SW 1271 (cell line): ENCODE data around the gene CHML.

Experiments
- DNase-seq, 2 experiments: peaks; one replicate each; lab custom pipeline; 2025; lab: John Stamatoyannopoulos, UW

The CHML gene

GRCh38 chr1:241646201-241646600 is 6.0 kb upstream of the CHML start:
- no peak for DNase-seq

DNA sequence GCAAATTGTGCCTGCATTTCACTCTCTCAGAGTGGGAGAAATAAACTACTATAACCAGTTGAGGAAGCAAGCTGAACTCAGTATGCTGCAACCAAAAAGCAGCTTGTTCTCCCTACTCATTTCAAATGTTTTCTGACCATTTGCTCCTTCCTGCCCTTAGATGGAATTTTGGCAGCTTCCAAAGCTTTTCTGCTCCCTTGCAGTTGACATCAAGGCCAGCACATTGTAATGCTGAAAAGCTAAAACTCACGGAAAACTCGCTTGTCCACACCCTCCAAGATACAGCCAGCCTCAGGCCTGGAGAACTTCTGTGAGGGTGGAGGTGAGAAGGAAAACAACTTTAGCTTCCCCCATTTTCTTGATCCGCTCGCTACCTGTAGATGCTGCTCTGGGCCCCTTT is 5.0 kb upstream of the CHML start:
- no peak for DNase-seq

GRCh38 chr1:241644259-241644658 is 4.1 kb upstream of the CHML start:
- no peak for DNase-seq

- DNase-seq = no peak
These were observed 2.4 kb upstream of the CHML start for GRCh38 chr1:241642593-241642944.

DNA sequence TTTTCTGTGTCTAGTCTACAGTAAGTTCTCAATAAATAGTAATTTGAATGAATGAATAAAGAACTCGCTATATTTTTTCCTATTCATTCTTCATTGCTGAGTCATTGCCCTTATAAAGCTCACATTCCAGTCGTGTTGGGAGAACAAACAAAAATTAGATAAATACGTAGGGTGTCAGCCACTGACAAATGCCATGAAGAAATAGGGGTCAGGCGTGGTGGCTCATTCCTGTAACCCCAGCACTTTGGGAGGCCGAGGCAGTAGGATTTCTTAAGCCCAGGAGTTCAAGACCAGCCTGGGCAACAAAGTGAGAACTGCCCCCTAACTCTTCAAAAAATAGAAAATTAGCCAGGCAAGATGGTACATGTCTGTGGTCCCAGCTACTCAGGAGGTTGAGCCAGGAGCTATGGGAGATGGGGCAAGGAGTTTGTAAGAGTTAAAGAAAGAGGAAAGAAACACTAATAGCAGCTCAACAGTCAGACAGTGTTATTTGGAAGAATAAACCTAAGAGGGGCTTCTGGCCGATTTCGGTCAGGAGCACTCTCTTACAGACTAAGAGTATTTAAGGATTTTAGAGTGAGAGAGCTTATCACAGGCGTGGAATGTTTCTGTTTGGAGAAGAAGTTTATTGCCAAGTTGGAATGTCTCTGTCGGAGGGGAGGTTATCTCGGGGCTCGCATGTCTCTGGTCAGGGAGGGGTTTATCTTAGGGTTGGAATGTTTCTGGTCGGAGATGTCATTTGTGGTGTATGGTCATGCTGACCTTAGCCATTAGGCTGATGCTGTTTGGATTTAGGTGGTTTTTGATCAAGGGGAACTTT is 1.8 kb upstream of the CHML start:
- DNase-seq = no peak

DNA sequence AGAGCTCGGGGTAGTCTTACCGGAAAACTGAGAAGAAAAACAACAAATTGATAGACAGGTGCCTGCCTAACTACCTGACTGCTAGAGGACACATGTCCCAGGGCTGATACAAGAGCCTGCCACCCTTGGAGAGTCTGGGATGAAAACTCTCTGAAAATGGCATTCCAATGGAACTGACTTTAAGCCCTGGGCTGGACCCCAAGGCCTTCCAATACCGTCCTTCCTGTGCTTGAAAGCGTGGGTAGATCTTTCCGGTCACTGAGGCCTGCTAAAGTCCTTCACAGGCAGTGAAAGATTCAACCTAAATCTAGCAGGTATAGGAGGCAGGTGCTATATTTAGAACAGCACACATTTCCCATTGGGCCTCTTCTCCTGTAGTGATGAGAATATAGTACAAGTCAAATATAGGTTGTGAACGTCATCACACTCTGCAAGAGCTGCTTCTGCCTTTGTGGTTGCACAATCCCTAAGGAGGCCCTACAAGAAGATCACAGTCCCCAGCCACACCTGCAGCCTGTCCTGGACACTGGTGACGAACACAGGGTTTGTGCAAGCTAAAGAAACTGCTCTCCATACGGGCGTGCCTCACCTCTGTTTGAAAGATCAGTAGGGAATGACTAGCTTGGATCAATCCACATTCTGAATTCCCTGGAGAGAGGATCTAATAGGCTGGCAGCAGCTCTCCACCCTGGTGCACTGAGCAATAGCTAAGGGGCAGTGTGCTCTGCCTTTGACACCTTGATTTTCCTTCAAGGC is 876 bp upstream of the CHML start:
- DNase-seq = no peak

- peak in 1 of 2 experiments; percentile 44 for DNase-seq
These were observed 483 bp downstream of the CHML start for GRCh38 chr1:241639623-241640148.

DNA sequence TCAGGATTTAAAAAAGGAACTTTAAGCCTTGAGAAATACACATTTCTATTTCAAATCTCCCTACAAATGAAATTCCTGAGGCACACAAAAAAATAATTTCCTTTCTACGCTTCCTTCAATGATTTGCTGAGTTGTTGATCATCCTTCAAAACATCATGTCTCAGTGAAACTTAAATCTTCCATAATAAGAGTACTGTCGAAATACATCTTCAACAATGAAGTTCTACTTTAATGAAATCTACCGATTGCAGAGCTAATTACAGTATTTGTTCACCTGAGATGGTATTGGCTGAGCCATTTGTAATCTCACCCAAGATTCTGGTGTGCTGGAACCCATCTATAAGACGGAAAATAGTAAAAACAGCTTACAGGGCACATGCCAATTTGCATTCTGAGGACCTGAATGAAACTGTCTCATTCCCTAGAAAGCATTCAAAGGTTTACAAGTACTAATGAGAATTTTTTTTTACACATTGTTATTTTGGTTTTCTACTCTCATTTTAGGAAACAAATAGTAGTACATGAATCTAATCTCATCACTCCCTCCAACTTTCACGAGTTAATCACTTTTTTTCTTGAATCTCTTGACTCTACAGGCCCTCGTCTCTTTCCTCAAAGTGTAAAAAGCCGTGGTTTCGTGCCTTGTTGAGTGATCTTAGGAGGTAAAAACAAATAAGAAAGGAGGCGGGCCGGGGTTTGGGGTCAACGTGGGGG is 1.1 kb downstream of the CHML start:
- DNase-seq = no peak

- DNase-seq = no peak
These were observed 2.0 kb downstream of the CHML start for GRCh38 chr1:241638099-241638682.

DNA sequence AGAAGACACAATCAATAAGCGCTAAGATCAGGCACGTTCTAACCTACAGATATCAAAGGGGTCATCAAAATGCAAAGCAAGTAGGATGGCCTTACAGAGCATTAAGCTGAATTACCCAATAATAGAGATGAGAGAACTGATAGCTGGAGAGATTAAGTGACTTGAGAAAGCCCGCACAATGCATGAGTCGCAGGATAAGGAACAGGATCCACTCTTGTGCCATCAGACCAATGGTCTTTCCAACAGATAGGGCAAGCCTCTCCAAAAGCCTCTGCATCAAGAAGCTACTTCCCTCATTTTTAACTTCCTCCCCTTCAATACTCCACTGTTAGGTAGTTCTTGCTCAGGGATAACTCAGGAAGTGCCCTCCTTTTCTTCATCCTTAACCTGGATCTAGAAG is 2.6 kb downstream of the CHML start:
- DNase-seq = no peak

DNA sequence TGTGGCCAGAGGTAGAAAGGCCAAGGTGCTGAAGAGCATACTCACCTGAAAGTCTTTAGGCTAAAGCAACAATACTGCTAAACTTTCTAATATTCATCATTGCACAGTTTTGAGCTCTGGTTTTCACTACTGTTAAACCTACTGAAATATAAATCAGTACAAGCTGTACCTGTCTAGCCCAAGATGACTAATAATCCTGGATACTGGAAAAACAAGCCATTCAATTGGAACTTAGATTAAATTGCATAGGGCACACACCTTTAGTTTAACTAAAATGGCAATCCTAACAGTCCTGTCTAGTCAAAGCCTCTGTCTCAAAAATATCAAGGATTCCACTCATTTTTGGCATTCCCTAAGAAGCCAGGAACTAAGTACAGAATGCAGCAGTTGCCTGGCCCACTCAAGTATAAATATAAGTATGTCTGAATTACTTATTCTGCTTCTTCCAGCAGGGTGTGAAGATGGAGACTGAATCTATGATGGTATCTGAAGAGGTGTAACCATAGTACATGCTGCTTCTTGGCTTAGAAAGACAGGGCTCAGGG is 3.1 kb downstream of the CHML start:
- DNase-seq = no peak

DNA sequence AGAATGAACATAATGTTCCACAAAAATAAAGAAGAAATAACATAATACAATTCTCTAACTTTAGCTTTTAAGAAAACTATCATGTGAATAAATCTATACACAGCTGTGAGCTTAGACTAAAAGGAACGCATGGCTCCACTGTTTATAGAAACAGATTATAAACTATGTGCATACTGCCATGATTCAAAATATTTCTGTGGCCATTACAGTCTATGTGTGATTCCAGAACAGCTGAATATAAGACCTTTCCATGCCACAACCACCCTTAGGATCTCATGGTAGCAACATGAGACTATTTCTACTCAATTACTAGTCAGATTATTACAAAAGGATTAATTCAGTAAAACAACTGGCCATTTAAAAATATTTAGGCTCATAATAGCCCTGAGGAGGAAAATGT is 3.9 kb downstream of the CHML start:
- no peak for DNase-seq

DNA sequence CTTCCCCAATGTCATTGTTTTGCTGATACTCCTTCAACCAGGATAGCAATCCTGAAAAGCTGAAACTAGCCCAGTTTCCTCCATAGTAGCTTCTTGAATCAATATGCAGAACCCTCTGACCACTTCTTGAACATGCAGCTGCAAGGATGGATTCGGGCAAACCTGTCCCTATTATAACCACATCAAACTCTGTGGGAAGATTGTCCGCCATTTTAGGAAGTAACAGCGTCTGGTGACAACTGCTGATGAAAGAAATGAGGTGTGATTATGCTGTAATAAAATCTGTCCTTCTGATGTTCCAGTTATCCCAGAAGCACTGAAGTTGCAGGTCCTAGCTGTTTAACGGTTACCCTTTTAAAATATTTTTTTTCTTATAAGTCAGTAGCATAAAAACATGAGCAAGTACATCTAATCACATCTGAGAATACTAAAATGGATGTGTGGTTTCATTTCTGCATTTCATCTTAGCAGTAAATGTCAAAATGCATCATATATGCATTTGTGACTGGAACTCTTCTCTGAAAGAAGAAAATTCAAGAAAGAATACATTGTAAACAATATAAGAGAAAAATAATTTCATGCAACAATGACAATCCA is 4.5 kb downstream of the CHML start:
- no peak for DNase-seq

DNA sequence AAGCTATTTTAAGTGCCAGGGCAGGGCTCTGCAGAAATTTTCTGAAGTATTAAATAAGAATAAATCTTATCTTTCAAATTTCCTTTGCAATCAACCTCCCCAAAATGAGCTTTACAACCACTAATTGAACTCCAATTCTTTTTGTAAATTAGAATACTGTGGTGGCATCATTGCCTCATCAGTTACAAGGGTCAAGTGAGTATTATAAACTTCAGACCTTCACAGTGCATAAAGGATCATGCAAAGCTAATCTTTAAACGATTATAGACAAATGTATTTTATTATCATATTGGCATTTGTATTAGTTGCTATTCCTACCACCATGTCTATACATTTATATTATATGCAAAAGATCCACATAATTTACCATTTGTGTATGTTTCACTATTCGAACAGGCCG is 7.2 kb downstream of the CHML start:
- no peak for DNase-seq

DNA sequence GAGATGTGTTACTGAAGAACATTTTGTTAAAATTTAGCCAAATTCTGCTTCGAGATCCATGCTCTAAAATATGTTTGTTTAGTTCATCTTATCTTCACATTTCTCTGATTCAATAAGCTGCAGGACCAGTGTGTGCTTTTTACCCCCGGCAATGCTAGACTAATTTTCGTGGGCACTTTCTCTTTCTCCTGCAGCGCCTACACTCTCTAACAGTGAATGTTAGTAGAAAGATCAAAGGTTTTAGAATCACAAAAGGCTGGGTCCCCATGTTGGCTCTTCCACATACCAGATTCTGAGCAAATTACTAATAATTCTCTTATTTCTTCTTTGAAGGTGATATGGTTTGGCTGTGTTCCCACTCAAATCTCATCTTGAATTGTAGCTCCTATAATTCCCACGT is 8.5 kb downstream of the CHML start:
- no peak for DNase-seq

DNA sequence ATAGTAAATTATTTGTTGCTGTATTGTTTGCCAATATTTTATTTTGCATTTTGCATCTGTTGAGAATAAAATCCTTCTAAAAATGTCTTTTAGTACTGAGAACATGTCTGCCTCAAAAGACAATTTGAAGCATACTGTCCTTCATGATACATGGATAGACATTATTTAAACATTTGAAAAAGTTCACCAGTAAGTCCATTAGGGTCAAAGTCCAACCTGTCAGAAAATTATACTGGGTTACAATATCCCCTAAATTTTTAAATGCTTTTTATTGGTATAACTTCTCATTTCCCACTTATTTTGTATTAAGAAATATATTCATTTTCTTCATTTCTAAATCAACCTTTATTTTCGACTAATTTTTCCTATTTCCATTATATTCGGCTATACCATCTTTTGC is 9.3 kb downstream of the CHML start:
- DNase-seq = no peak

DNA sequence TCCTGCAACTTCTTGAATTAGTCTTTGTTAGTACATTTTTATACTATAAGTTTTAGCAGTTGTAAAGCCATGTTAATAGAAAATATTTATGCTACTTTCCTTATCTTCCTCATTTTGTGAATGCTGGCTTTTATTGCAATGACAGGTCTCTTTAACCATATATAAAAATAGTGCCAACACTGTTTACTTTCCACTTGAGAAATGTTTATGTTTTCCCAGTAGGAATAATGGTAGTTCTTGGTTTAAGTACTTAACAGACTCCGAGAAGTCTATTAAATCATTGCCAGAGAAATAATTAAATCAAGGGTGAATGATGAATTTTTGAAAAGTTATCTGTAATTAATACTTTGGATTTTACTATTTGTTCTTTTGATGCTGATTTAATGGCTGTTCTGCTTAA is 9.7 kb downstream of the CHML start:
- DNase-seq = no peak

GRCh38 chr1:241630005-241630404 is 10.2 kb downstream of the CHML start:
- DNase-seq = no peak

DNA sequence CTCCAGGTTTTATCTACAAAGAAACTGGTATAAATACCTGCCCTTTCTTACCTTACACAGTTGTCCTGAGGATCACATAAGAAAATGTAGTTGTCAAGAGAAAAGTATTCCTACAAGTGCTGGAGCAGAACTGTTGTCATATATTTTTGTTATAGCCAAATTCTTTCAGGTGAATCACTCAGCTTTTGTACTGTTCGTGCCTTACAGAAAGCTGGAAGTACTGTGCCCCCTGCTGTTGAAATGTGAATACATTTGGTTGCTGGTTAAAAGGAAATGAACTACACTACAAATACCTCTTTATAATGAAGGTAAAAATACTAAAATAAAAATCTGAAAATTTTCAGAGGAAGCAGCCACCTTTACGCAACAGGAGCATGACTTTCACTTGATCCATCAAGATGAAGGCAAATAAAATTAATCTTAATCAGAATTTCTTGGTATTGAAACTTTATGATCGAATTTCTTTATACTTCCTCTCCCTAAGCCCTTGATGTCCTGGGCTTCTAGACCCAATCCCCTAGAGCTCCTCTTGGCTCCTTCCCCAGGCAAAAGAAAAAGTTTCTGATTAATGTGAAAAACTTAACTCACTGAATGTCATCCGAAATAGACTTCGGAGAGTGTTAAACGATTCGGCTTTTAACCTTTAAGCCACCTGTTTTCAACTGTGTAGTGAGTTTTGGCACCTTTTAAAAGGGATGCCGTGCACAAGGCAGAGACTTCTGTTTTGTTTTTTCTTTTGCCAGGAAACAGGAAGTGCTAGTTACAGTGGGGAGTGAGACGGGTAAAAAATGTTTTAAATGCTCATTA is 12.5 kb downstream of the CHML start:
- DNase-seq = peak in 1 of 2 experiments; percentile 29

GRCh38 chr1:241624935-241625334 is 15.2 kb downstream of the CHML start:
- no peak for DNase-seq

DNA sequence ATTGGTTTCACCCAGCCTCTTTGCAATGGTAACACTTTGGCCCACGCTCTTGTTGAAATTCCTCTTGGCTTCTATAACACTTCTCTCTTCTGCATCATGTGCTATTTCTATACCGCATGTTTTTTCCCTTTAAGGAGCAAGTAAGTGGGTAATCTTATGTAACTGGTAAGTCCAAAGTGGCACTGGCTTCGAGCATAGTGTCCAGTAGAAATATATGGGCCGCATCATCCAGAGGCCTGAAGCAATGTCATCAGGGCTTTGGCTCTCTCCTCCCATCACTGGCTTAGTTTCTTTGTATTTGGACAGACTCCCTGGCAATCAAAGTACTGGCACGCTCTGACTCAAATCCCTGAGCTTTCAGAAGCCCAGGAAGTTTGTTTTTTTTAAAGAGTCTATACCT is 17.5 kb downstream of the CHML start:
- DNase-seq = no peak
